Hematopoietic multipotent progenitor cell treated with erythropoietin and hydrocortisone succinate and interleukin-3 and kit ligand, for 4 days (in vitro differentiated cells): ENCODE measurements around the gene ABCB11.
A peak's percentile ranks its signal among the peaks of the same experiment; 100 is the strongest.

ENCODE experiments used
- DNase-seq: peaks from one replicate; pipeline ENCODE4 v3.0.0-alpha.2; 2015

ABCB11 gene

DNA sequence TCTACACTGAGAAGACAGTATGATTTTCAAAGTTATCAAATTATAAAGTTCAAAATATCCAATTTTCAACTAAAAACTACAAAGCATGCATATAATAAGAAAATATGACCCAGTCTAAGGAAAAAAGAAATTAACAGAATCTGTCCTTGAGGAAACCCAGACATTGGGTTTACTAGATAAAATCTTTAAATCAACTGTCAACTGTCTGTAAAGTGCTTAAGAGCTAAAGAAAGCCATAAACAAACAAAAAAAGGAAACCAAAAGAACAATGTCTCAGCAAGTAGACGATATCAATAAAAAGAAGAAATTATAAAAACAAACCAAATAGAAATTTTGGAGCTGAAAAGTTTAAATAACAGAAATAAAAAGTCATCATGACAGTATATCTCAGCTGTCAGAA lies 10.5 kb upstream of the ABCB11 start:
- DNase-seq: no peak

DNA sequence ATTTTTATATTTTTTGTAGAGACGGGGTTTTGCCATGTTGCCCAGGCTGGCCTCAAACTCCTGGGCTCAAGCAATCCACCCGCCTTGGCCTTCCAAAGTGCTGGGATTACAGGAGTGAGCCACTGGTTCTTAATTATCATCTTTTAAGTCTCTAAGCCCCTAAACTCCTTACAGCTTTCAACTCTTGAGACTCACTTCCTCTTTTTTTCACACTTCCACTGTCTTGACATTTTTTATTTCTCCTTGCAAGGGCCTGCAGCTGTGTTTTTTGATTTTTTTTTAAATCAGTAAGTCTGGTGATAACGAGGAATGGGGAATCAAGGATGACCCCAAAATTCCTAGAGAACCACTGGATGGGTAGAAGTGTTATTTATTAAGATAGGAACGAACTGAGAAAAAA lies 8.6 kb upstream of the ABCB11 start:
- DNase-seq: peak; percentile 78

DNA sequence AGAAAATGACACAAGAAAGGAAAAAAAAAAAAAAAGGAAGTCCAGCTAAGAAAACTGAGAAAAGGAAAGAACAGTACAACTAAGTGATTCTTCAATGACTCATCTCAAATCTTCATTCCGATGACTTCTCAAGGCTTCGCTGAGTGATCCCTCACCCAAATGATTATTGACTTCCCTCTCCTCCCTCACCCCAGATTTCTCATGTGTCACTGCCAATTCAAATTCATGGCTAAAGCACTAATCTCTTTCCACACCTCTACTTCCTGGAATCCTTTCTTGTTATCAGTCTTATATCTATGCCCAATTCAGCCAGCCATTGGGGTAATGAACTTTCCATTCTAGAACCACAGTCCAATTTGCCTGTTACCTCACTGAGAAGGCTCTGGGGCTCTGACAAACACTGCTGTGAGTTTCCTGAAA lies 7.2 kb upstream of the ABCB11 start:
- peak; percentile 57 for DNase-seq

DNA sequence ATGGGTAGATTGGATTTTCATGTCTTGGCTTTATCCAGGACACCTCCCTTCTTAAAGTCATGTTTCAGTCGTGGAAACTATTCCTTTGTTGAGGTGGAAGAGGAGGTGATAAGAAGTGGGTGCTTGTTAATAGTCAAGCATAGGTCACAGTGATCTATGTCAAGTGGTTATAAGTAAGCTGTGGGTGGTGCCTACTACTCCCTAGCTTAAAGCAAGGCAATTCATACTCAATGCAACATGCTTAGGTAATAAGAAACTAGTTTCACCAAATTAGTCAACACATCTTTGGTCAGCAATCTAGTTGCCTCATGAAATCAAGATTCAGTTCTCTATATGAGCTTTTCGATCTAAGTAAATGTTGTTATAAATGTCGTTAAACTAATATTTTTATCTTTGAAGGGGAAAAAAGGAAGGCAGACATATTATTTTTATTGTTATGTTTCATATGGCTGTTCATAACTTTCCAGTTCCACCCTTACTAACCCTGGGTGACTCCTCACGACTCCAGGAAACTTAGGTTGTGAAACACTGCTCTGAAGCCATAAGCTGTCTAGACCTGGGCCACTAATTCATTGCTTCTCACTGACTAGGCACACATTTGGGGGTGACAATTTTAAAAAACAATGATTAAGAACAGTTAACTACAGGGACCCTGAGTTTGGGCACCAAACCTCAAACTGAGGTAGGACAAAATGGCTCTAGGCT lies 5.8 kb upstream of the ABCB11 start:
- DNase-seq: no peak

DNA sequence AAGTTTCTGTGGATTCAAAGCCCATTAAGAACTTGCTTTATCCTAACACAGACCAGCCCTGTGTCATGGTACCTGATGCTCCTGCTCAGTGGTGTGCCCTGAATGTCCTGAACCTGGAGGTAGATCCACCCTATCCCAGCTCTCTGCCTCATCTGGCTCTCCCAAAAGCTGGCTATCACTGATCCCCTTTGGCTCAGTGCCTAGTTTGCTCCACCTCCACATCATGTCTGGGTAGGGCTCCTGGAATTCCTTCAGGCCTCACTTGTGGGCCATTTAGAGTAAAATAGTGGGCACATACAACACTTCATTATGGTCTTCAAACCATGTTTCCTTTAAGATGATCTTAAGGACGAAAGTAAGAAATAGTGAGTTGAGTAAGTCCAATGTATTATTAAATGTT lies 4.8 kb upstream of the ABCB11 start:
- no peak for DNase-seq

DNA sequence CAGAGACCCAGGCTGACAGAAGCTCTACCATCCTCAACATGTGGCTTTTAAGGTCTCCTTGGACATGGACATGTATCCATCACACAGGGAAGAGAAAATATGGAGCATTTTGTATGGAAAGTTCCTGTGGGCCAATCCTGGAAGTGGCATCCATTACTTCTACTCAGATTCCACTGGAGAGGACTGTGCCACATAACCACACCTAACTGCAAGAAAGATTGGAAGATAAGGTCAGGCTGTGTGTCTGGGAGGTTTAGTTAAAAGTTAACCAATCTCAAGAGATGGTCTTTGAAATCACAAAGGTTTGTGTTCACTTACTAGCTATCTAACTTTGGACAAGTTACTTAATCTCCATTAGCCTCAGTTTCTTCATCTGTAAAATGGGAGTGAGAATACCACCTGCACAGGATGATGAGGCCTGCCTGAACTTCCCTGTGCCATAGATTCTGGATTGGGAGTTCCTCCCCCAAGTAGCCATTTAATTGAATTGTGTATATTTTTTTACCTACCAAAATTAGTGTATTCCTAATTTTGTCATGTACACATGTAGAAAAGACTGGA lies 3.9 kb upstream of the ABCB11 start:
- DNase-seq: no peak

DNA sequence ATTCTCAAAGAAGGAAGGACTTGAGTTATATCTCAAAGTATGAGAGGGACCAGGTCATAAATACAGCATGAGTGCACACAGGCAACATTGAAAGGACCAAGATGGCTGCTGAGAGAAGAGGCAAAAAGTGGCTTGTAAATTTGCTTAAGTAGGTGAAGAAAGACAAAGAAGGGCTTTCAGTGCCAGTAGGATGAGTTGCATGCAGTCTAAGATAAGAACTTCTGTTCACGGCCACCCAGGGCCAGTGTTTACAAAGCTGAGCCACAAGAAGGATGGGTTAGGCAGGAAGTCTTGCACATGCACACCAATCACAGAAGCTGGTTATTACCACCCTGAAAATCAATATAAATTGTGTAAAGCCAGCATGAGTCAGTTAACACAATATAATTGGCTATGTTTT lies 3.1 kb upstream of the ABCB11 start:
- peak; percentile 79 for DNase-seq

DNA sequence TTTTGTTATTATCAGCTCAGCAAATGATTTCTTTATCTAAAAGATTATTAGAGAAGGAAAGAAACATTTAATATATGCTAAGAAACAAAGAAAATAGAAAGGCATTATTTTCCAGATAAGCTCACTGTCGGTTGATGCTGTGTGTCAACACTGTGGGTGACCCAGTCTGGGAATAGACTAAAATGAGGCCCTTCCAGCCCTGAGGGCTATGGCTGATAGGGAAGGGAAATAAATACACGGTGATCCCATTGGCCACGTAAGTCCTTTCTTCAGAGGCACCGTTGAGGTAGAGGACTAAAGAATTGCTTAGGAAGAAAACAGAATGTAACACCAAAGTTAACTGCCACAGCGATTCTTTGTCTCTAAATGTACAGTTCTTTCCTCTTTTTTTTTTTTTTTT lies 1.8 kb downstream of the ABCB11 start:
- no peak for DNase-seq

DNA sequence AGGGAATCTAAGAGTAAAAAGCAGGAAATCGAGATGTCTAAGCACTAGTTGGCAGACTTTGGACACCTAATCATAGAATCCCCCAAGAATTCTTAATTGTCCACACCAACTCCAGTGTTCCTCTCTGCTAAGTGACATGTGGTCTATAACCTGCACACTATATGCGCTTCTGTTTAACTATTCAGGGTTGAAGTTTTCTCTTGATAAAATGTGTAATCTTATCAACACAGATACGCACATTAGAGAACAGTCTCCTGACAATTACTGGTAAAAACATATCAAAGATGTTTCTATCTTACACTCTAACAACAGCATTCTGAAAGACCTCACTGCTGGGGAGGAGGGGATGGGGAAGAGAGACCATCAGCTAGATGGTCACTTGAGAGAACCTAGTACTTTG lies 3.9 kb downstream of the ABCB11 start:
- peak; percentile 65 for DNase-seq

DNA sequence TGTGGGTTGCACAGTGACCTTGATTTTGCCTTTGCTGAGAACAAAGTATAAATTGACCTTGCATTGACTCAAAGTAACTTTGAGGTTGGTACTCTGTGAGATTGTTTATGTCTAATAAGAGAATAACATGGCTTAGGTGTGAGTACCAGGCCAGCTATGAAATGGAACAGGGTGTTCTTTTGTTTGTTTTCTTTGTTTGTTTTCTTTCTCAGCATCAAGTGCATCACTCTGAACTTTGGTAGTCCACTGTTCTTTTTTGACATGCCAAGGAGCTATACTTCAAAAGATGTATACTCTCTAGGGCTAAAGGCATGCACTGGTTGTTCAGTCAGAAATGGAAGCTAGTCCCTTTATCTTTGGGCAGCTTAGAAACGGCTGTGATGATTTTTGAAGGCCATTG lies 5.1 kb downstream of the ABCB11 start:
- DNase-seq: no peak

DNA sequence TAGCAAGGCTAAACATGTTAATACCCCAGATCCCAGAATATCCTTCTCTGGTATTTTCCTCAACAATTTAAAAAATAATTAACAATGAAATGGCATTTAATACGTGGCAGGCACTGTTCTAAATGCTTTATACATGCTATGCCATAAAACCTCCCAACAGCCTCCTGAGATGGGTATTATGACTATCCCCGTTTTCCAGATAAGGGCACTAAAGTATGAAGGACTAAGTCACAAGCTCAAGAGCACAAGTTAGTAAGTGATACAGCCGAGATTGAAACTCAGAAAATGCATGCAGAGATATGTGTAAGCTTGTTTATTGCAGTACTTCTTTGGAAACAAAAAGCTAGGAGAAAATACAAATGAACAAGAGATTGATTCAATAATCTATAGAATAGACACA lies 8.0 kb downstream of the ABCB11 start:
- no peak for DNase-seq

DNA sequence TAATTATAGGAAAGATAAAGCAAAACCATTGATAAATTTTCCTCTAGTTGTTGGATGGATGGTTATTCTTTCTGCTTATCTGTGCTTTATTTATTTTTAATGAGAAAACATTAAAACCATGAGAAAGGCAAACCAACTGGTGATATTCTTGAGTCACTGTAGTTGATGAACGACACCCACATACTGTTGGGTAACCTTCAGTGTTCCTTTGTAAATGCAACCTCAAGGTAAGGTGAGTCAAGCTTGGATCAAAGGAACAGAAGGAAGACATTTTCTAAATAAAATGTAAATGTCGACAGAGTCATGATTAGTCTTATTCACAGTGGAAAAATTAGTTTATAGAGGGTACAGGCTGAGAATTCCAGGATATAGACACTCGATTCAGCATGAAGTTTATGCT lies 12.7 kb downstream of the ABCB11 start:
- DNase-seq: no peak

DNA sequence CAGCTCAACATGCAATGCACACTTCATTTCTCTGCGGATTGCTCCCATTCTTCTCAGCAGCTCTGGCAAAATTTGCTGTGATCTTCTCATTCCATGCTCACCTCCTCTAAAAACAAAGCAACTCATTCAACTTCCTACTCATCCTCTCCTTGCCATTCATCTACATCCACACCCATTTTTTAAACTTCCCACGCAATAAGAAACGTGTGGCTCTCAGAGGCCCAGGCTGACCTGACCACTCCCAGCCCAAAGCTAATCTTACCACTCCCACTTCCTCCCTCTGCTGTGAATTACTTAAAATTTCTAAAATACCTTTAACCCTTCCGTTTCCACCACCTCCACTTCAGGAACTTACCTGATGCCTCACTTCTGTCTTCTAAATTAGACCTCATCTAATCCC lies 15.2 kb downstream of the ABCB11 start:
- DNase-seq: peak; percentile 44

DNA sequence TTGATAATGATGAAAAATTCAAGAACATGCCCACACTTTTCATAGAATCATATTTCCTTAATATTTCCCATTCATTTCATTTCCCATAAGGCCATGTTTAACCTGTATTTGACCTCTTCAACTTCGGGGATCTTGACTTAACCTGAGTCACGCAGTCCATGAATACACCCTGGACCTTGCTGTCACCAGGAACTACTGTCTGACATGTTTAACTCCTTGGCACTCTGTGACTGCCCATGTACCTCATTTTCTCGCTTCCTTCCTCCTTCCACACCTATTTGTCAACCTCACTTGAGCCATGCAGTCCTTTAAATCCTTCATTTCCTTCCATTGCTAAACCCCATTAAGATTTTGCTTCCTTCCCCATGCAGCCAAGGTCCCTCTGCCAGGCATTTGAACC lies 16.3 kb downstream of the ABCB11 start:
- DNase-seq: no peak

DNA sequence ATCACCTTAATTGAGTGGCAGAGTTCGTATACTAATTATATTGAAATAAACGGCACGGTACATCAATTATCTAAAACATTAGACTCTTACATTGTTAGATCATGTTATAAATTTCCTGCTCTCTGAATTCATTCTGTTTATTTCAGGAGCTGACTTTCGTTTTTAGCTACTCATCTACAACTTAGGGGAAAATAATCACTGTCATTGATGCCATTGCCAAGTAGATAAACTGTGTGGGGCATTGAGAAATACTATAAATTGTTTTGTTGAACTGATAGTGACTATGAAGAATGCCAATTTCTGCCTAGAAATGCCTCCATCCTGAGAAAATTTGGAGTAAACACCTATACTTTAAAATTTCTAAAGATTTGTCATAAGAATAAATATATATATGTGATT lies 17.5 kb downstream of the ABCB11 start:
- DNase-seq: no peak

DNA sequence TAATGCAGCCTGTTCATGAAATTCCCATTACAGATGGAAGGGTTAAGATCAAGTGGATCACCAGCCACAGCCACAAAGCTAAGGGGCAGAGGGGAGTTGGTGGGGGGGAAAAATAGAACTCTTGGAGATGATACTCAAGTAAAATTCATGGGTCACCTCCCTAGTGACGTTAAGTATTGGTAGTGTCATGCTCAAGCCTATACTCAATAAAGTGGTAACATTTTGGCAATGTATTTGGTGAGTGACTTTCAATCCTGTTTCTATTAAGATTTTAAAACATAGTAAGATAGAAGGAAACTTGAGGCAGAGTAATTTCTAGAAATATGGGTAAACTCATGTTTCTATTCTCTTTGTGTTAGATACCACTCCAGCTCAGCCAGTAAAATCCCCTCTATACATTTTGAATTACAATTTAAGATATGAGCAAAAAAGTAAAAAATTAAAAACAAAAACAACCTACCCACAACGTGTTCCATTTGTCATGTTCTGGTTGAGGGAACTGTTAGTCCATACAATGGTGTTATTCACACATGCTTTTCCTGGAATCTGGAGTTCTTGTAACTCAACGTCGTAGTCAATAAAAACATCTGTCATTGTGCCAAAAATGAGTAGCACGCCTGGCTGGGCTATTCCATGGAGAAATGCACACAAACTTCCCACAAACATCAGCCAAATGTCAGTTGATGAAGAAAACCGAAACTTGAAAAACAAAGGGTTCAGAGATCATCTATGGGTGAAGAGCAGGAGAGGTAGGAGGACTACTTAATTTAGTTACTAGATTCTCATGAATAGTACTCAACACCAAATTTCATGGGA lies 18.1 kb downstream of the ABCB11 start:
- DNase-seq: no peak

DNA sequence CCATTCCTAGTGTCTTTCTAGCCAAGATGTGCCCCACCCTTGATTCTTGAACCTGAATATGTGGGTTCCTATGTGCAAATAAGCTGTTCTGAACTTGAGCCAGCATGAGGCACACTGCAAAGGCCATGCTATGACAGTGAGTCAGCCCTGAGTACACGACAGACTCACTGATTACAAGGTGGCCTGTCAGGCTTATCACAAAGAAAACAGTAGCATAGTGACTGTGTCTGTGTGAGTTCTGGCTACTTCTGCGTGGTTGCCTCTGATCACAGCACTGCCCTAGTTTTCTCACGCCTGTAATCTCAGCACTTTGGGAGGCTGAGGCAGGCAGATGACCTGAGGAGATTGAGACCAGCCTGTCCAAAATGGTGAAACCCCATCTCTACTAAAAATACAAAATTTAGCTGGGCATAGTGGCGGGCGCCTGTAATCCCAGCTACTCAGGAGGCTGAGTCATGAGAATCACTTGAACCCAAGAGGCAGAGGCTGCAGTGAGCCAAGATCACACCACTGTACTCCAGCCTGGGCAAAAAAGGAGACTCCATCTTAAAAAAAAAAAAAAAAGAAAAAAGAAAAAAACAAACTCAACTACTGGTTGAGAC lies 18.8 kb downstream of the ABCB11 start:
- DNase-seq: peak; percentile 95

DNA sequence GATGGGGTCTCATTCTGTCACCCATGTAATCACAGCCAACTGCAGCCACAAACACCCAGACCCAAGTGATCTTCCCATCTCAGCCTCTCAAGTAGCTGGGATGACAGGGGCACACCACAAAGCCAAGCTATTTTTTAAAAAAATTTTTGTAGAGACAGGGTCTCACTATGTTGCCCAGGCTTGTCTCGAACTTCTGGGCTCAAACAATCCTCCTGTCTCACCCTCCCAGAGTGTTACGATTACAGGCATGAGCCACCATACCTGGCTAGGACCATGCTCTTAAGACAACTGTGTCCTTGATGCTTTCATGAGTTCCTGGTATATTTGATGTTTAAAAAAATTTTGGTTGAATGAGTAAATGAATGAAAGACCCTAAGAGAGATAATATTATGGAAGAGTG lies 19.4 kb downstream of the ABCB11 start:
- DNase-seq: no peak

DNA sequence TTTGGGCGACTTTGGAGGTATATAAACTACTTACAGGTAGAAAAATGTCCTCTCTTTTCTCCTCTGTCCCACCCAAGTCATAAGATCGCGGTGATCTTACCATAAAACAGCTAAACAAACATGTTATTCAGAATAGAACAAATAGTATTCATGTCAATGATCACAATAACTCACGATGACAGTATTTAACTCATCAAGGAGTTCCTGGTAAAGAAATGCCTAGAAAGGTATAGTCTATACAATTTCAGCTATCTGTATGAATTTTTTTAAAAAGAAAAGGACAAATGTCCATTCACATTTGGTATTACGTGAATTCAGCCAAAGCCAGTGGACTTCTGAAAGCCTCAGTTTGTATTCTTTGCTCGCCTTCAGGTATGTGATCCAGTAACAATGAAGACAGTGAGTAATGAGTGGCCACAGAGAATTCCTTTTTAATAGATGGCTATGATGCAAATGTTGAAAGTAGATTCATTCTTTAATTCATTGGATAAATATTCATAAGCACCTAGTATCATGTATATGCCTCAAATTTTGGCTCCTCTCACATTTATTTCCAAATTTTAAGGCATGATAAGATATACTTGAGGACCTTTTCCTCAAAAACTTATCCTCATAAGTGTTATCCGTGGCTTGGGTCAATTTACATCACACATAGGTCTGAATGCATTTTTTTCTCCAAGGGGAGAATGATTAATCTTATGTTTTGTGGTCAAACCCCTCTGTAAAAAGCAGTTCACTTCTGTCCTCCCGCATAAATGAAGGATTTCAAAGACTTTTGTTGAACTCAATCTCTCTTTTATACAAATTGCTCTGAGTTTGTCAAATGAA lies 20.3 kb downstream of the ABCB11 start:
- no peak for DNase-seq

DNA sequence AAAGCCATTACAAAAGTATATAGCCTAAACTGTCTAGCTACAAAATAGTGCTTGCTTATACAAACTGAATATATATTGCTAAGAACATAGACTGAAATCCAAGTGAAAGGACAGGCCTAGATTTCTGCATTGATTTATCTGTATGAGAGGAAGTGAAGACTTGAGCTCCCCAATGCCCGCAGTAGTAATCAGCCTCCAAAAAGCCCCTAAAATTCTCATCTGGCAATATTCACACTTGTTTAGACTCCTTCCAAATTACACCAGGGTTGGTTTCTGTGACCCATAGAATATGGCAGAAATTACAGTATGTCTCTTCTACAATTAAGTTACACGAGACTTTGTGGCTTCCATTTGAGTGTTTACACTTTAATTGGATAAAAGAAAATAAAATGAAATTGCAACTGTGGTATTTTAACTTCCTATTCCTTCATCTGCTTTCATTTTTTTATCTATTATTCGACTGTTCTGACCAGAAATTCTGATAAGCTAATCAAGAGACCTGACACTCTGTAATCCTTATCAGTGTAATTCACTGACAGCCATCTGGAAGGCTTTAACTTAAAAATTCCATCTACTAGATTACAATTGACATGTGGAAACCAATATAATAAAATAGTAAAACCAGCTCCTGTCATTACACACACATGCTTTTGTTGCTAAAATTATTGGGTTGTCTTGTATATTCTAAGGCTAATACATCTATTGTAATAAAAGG lies 21.1 kb downstream of the ABCB11 start:
- peak; percentile 38 for DNase-seq

DNA sequence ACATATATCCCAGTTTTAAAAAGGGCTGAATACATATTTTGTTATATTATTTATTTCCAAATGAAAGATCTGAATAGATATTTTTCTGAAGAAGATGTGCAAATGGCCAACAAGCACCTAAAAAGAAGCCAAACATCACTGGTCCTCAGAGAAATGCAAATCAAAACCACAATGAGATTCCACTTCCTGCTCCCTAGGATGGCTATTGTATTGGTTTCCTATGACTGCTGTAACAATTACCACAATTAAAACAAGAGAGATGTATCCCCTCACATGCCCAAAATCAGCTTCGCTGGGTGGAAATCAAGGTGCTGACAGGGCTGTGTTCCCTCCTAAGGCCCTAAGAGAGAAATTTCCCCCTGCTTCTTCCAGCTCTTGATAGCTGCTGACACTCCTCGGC lies 23.2 kb downstream of the ABCB11 start:
- peak; percentile 34 for DNase-seq

DNA sequence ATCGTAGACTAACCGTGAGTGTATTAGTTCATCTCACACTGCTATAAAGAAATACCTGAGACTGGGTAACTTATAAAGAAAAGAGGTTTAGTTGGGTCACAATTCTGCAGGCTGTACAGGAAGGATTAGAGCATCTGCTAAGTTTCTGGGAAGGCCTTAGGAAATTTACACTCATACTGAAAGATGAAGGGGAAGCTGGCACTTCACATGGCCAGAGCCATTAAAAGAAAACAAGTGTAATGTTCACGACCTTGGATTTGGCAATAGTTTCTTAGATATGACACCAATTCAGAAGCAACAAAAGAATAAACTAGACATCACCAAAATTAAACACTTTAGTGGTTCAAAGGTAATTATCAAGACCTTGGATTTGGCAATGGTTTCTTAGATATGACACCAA lies 23.8 kb downstream of the ABCB11 start:
- no peak for DNase-seq
